ENCODE data around the gene SRXN1. TPM values are rescaled to one million over a fixed set of nuclear protein-coding genes. Genes with fewer than 3 reads are reported as not detected.
"Not testable (repeated sequence)": the region's sequence is repeated elsewhere in the genome, so short reads cannot be mapped to it uniquely, and the experiment has no call there.

SRXN1 gene
- total RNA-seq, 2 experiments from 2014 or later: 8.9 to 9.3 TPM

GRCh38 chr20:650954-651353 is 2.0 kb downstream of the SRXN1 start:
- Mint-ChIP-seq H3K27ac (no peak overlapping the region), H3K27me3 (ENCODE audit: low read depth) (peaks cover 11% of the 10 kb centered on the region), H3K4me1 (ENCODE audit: low read depth) (peaks cover 18% of the 10 kb centered on the region), H3K9me3 (ENCODE audit: insufficient read depth) (no peaks in the 10 kb centered on the region), H3K4me3 (no peak overlapping the region), H3K36me3 (ENCODE audit: low read depth) (peaks cover 13% of the 10 kb centered on the region)
- CTCF ChIA-PET: interaction anchor here (1.1 kb wide), 1 partner anchor 107 kb away, joined by 3 read pairs; the partner anchor contains the start of gene CSNK2A1
- POLR2A ChIA-PET: no interaction called here
- ATAC-seq (no peak), DNase-seq (no peak)

DNA sequence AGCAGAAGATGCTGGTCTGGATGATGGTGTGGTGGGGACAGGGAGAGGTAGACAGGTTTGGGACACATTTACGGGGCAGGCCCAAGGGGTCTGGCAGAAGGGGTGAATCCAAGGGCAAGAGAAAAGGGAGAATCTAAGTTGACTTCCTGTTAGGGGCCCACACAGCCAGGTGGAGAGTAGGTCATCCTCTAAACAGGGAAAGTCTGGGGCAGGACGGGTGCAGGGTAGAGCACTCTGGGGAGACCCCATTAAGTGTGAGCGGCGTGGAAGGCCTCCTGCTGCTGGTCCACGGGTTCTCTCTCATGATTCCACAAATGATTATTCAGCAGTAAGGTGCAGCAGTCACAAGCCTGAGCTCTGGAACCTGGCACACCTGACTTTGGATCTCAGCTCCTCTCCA is 2.7 kb downstream of the SRXN1 start:
- Mint-ChIP-seq H3K4me1 (ENCODE audit: low read depth) (peaks cover 24% of the 10 kb centered on the region), H3K9me3 (ENCODE audit: insufficient read depth) (no peaks in the 10 kb centered on the region), H3K36me3 (ENCODE audit: low read depth) (peaks cover 13% of the 10 kb centered on the region), H3K27me3 (ENCODE audit: low read depth) (peaks cover 9% of the 10 kb centered on the region), H3K4me3 (no peak overlapping the region), H3K27ac (no peak overlapping the region)
- ATAC-seq (no peak), DNase-seq (no peak)
- ChIA-PET CTCF (no interaction called here), POLR2A (no interaction called here)

DNA sequence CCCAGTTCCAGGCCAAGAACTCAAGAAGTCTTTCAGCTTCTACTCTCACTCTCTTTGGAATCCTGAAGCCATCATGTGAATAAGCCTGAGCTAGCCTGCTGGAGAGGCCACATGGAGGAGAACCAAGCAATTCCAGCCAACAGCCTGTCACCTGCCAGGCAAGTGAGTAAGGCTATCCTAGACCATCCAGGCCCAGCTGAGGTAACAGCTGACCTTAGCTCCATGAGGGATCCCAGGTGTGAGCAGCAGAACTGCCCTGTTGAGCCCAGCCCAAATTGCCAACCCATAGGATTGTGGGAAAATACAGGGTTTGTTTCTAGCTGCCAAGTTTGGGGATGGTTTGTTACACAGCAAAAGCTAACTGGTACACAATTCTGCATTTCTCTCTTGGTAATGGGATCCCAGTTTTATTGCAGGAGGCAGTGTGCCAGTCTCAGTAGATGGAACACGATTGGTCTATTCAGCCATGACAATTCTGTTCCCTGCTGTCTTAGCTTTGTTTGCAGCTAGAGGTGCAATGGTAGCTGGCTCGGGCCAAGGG is 5.5 kb downstream of the SRXN1 start:
- Mint-ChIP-seq H3K4me3 (no peak overlapping the region), H3K9me3 (ENCODE audit: insufficient read depth) (no peaks in the 10 kb centered on the region), H3K4me1 (ENCODE audit: low read depth) (peaks cover 18% of the 10 kb centered on the region), H3K27me3 (ENCODE audit: low read depth) (peaks cover 15% of the 10 kb centered on the region), H3K36me3 (ENCODE audit: low read depth) (peaks cover 13% of the 10 kb centered on the region), H3K27ac (no peak overlapping the region)
- DNase-seq: no peak
- CTCF ChIA-PET: interaction anchor here (1.4 kb wide), 1 partner anchor 21 kb away, joined by 4 read pairs; no protein-coding TSS in a partner anchor
- POLR2A ChIA-PET: interaction anchor here (0.6 kb wide), 1 partner anchor 1819 kb away, joined by 3 read pairs; no protein-coding TSS in a partner anchor
- no peak for ATAC-seq

- Mint-ChIP-seq H3K36me3 (ENCODE audit: low read depth) (peaks cover 13% of the 10 kb centered on the region), H3K4me1 (ENCODE audit: low read depth) (peaks cover 11% of the 10 kb centered on the region), H3K9me3 (ENCODE audit: insufficient read depth) (no peaks in the 10 kb centered on the region), H3K4me3 (no peak overlapping the region), H3K27me3 (ENCODE audit: low read depth) (peaks cover 15% of the 10 kb centered on the region), H3K27ac (no peak overlapping the region)
- POLR2A ChIA-PET: interaction anchor here (0.6 kb wide), 1 partner anchor 1820 kb away, joined by 3 read pairs; no protein-coding TSS in a partner anchor
- CTCF ChIA-PET: interaction anchor here (1.0 to 2.7 kb wide), 5 partner anchors 11 to 292 kb away, joined by 3 to 30 read pairs (median 6); no protein-coding TSS in a partner anchor
- DNase-seq (no peak), ATAC-seq (no peak)
These were observed 6.1 kb downstream of the SRXN1 start for GRCh38 chr20:646868-647233.

GRCh38 chr20:646107-646867 is 6.7 kb downstream of the SRXN1 start:
- Mint-ChIP-seq H3K36me3 (ENCODE audit: low read depth) (peaks cover 13% of the 10 kb centered on the region), H3K27me3 (ENCODE audit: low read depth) (peaks cover 18% of the 10 kb centered on the region), H3K4me3 (no peak overlapping the region), H3K4me1 (ENCODE audit: low read depth) (peaks cover 9% of the 10 kb centered on the region), H3K9me3 (ENCODE audit: insufficient read depth) (no peaks in the 10 kb centered on the region), H3K27ac (no peak overlapping the region)
- ChIA-PET POLR2A (interaction anchor here (0.6 kb wide), 1 partner anchor 1820 kb away, joined by 3 read pairs; no protein-coding TSS in a partner anchor), CTCF (interaction anchor here (0.6 to 2.7 kb wide), 42 partner anchors 8 to 545 kb away, joined by 3 to 39 read pairs (median 4); partner anchors contain the start of genes CSNK2A1, DEFB129, SCRT2 and TCF15)
- DNase-seq (no peak), ATAC-seq (no peak)

DNA sequence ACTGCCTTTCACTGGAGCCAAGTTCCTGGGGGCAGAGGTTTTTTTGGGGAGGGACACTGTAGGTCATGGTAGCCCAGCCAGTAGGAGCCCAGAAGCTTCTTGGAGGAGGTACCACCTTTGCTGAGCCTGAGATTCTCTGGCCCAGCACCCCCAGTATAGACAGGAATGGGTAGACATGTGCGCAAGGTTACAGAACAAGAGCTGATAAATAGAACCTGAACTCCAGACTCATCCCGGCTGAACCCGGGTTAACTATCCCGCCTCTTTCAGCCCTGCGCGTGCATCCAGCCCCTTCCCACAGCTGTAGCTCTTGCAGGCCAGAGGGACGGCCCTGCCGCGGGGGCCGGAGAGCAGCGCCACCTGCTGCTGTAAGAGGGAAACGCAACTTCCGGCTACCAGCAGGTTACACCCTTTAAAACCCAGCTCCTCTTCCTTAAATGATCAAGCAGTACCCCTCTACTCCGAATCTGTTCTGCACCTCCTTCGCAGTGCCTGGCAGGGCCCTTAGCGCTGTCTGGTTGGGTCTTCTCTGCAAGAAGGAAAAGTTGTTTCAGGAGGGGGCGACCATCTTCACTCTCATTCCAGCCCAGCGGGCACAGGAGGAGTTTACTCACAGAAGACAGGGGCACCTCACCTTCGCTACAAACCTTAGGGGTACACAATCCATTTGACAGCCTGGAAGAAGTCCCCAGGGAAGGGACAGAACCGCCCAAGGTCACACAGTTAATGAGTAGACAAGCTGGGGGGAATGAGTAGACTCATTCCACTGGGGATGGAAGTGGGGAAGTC is 7.5 kb downstream of the SRXN1 start:
- ChIA-PET CTCF (interaction anchor here (0.6 to 2.7 kb wide), 45 partner anchors 9 to 546 kb away, joined by 3 to 39 read pairs (median 4); partner anchors contain the start of genes CSNK2A1, DEFB129, FAM110A and SCRT2), POLR2A (no interaction called here)
- H3K4me1 Mint-ChIP-seq (ENCODE audit: low read depth): peaks cover 9% of the 10 kb centered on the region
- H3K36me3 Mint-ChIP-seq (ENCODE audit: low read depth): peaks cover 13% of the 10 kb centered on the region
- peaks cover 20% of the 10 kb centered on the region for H3K27me3 Mint-ChIP-seq (ENCODE audit: low read depth)
- H3K9me3 Mint-ChIP-seq (ENCODE audit: insufficient read depth): no peaks in the 10 kb centered on the region
- H3K4me3 Mint-ChIP-seq: no peak overlapping the region
- no peak overlapping the region for H3K27ac Mint-ChIP-seq
- ATAC-seq (peak; percentile 75), DNase-seq (peak; percentile 76)

DNA sequence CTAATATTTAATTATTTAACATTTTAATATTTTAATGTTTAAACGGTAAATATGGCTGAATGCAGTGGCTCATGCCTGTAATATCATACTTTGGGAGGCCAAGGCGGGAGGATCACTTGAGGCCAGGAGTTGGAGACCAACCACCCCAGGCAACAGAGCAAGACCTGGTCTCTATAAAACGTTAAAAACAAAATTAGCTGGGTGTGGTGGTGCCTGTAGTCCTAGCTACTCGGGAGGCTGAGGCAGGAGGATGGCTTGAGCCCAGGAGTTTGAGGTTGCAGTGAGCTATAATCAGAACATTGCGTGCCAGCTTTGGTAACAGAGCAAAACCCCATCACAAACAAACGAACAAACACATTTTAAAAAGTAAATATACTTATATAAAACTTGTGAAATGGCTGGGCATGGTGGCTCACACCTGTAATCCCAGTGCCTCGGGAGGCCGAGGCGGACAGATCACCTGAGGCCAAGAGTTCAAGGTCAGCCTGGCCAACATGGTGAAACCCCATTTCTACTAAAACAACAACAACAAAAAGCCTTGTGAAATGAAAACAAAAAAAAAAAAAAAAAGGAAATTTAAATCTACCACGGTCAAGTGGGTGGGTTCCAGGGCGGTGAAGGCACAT is 8.2 kb downstream of the SRXN1 start:
- H3K36me3 Mint-ChIP-seq (ENCODE audit: low read depth): peaks cover 9% of the 10 kb centered on the region
- no peak overlapping the region for H3K4me3 Mint-ChIP-seq
- no peak for DNase-seq
- H3K4me1 Mint-ChIP-seq (ENCODE audit: low read depth): peaks cover 9% of the 10 kb centered on the region
- ChIA-PET CTCF (interaction anchor here (0.6 to 2.7 kb wide), 33 partner anchors 9 to 300 kb away, joined by 3 to 39 read pairs (median 5); partner anchors contain the start of genes CSNK2A1, FAM110A, SCRT2 and TCF15), POLR2A (no interaction called here)
- H3K9me3 Mint-ChIP-seq (ENCODE audit: insufficient read depth): no peaks in the 10 kb centered on the region
- H3K27ac Mint-ChIP-seq: no peak overlapping the region
- ATAC-seq: no peak
- peaks cover 25% of the 10 kb centered on the region for H3K27me3 Mint-ChIP-seq (ENCODE audit: low read depth)

- Mint-ChIP-seq H3K9me3 (ENCODE audit: insufficient read depth) (no peaks in the 10 kb centered on the region), H3K36me3 (ENCODE audit: low read depth) (peaks cover under 1% of the 10 kb centered on the region), H3K4me1 (ENCODE audit: low read depth) (peaks cover 9% of the 10 kb centered on the region), H3K27me3 (ENCODE audit: low read depth) (peaks cover 27% of the 10 kb centered on the region), H3K4me3 (no peak overlapping the region), H3K27ac (no peak overlapping the region)
- ATAC-seq (no peak), DNase-seq (no peak)
- ChIA-PET CTCF (no interaction called here), POLR2A (no interaction called here)
These were observed 10.4 kb downstream of the SRXN1 start for GRCh38 chr20:642398-643174.

GRCh38 chr20:642013-642397 is 11.0 kb downstream of the SRXN1 start:
- POLR2A ChIA-PET; CTCF ChIA-PET; H3K4me1 Mint-ChIP-seq (ENCODE audit: low read depth); ATAC-seq; H3K36me3 Mint-ChIP-seq (ENCODE audit: low read depth); H3K4me3 Mint-ChIP-seq; H3K27ac Mint-ChIP-seq; DNase-seq; H3K9me3 Mint-ChIP-seq (ENCODE audit: insufficient read depth): not testable (repeated sequence)
- peaks cover 30% of the 10 kb centered on the region for H3K27me3 Mint-ChIP-seq (ENCODE audit: low read depth)

DNA sequence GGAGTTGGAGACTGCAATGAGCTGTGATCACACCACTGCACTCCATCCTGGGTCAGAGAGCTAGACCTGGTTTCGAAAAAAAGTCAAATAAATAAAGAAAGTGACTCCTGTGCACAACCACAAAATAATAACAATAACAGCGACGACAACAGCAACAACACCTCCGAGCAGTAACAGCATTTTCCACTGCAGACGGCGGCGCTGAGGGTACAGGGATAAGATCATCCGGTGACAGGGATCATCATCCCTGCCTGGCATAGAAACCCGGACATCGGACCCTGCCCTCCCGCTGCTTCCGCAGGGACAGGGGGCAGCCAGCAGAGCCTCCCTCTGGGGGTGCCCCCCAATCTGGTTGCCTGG is 11.5 kb downstream of the SRXN1 start:
- ChIA-PET POLR2A (no interaction called here), CTCF (interaction anchor here (0.9 kb wide), 1 partner anchor 79 kb away, joined by 4 read pairs; no protein-coding TSS in a partner anchor)
- Mint-ChIP-seq H3K4me3 (no peak overlapping the region), H3K27me3 (ENCODE audit: low read depth) (peaks cover 30% of the 10 kb centered on the region), H3K27ac (peak overlapping the region; percentile 49), H3K36me3 (ENCODE audit: low read depth) (no peaks in the 10 kb centered on the region), H3K4me1 (ENCODE audit: low read depth) (peaks cover 9% of the 10 kb centered on the region), H3K9me3 (ENCODE audit: insufficient read depth) (no peaks in the 10 kb centered on the region)
- DNase-seq (no peak), ATAC-seq (no peak)

Data from activated CD8-positive, alpha-beta T cell treated with anti-CD3 and anti-CD28 coated beads, Interleukin-2, amount 10 ng/mL, durations not matched to agents 7 days and 5 days (primary cell).